ENCODE data around the gene ZNF462. TPM values are rescaled to one million over a fixed set of nuclear protein-coding genes. Genes with fewer than 3 reads are reported as not detected.

Gene ZNF462
- total and polyA plus RNA-seq, 2 experiments from 2014 or later: 40.0 to 101 TPM

DNA sequence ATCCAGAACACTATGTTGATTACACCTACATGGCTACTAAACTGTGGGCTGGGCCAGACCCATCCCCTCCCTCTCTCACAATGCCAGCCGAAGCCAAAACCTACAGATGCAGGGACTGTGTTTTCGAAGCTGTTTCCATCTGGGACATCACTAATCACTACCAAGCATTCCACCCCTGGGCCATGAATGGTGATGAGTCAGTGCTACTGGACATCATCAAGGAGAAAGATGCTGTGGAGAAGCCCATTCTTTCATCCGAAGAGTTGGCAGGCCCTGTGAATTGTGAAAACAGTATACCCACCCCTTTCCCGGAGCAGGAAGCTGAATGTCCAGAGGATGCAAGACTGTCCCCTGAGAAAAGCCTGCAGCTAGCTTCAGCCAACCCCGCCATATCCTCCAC is 65.0 kb downstream of the ZNF462 start (continued):
- TF ChIP-seq ZNF462 (CRISPR knock-in tag; IDR thresholded peaks at IDR 0.05) (no peak), ZNF331 (CRISPR knock-in tag; IDR thresholded peaks at IDR 0.05; ENCODE audit: low read depth) (no peak), JUNB (IDR thresholded peaks at IDR 0.05; ENCODE audit: unreplicated experiment) (no peak), ZNF114 (CRISPR knock-in tag; IDR thresholded peaks at IDR 0.05) (no peak), NANOG (IDR thresholded peaks at IDR 0.05; ENCODE audit: borderline replicate concordance) (no peak), STAT1 (IDR thresholded peaks at IDR 0.05; ENCODE audit: unreplicated experiment) (no peak)
- TF ChIP-seq, protein P1, sequence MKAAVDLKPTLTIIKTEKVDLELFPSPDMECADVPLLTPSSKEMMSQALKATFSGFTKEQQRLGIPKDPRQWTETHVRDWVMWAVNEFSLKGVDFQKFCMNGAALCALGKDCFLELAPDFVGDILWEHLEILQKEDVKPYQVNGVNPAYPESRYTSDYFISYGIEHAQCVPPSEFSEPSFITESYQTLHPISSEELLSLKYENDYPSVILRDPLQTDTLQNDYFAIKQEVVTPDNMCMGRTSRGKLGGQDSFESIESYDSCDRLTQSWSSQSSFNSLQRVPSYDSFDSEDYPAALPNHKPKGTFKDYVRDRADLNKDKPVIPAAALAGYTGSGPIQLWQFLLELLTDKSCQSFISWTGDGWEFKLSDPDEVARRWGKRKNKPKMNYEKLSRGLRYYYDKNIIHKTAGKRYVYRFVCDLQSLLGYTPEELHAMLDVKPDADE (IDR thresholded peaks at IDR 0.05): no peak

GRCh38 chr9:106928350-106928749 is 65.4 kb downstream of the ZNF462 start:
- H3K27me3 ChIP-seq (ENCODE audit: insufficient read depth): no peaks in the 10 kb centered on the region
- H3K9me2 ChIP-seq (ENCODE audit: insufficient read depth): 0 out of 2 replicates have a peak, but pooled peaks cover 3% of the 10 kb centered on the region
- no peak overlapping the region for H3K4me2 ChIP-seq
- H3K4me3 ChIP-seq: no peak overlapping the region
- no peaks in the 10 kb centered on the region for H3K27me3 Mint-ChIP-seq (ENCODE audit: insufficient read depth, low read depth, poor library complexity)
- H3K27ac ChIP-seq (ENCODE audit: low read depth): no peak overlapping the region
- no peak for ATAC-seq
- no peak overlapping the region for H3K4me3 Mint-ChIP-seq
- DNase-seq (ENCODE audit: low spot score): no peak
- no peak overlapping the region for H3K27ac Mint-ChIP-seq
- H4K20me1 ChIP-seq (replicated peaks; ENCODE audit: insufficient read depth): peaks cover 23% of the 10 kb centered on the region
- peaks cover 99% of the 10 kb centered on the region for H3K36me3 Mint-ChIP-seq (ENCODE audit: low read depth)
- peaks cover 17% of the 10 kb centered on the region for H3K4me1 Mint-ChIP-seq
- H3K9me3 Mint-ChIP-seq: no peaks in the 10 kb centered on the region
- peaks cover 1% of the 10 kb centered on the region for H3K4me1 ChIP-seq (ENCODE audit: insufficient read depth)
- peaks cover 77% of the 10 kb centered on the region for H3K36me3 ChIP-seq (ENCODE audit: insufficient read depth)
- H2AFZ ChIP-seq: no peak overlapping the region
- no peaks in the 10 kb centered on the region for H3F3A ChIP-seq (replicated peaks; ENCODE audit: low read depth)
- H3K79me2 ChIP-seq (replicated peaks; ENCODE audit: insufficient read depth): peaks cover 71% of the 10 kb centered on the region
- TF ChIP-seq ZNF462 (CRISPR knock-in tag; IDR thresholded peaks at IDR 0.05) (no peak), EZH2 (IDR thresholded peaks at IDR 0.05; ENCODE audit: low read depth, unreplicated experiment) (no peak), CREB1 (CRISPR knock-in tag; IDR thresholded peaks at IDR 0.05; ENCODE audit: low read depth) (no peak)
